ENCODE measurements around the gene SLC9A6.

SLC9A6 gene

DNA sequence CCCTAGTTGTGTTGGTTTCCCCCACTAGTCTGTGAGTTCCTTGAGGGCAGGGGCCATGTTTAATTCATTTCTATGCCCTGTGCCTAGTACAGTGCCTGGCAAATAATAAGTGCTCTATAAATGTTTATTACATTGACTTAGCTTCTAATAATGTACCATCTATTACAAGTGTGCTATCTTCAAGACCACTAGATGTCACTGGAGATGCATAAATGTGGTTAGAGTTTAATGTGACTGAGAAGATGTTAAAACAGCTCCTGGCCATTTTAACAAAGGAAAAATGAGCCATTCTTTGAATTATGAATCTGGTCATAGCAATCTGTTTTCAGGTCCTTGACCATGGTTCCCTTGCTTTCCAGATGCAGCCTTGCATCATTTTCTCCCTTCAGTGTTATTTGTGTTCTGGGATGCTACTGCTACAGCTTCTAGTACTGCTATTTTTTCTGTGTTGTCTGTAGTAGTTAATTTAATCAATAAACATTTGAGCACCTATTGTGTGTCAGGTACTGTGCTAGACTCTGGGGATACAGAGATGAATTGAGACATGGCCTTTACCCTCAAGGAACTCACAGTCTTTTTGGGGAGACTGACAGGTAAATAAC is 43.2 kb downstream of the SLC9A6 start:
- Histone ChIP-seq H3K9ac (ENCODE audit: low read depth in 1 of 2, low read length in 2 of 2) (no peak overlapping the region), H3K4me3 (ENCODE audit: low read depth in 1 of 2, low read length in 2 of 2) (no peak overlapping the region), H3K27ac (ENCODE audit: low read depth, low read length) (no peak overlapping the region), H3K4me1 (ENCODE audit: control insufficient read depth in 1 of 2, insufficient read depth in 2 of 2, low read length in 2 of 2) (no peaks in the 10 kb centered on the region), H3K9me3 (ENCODE audit: control insufficient read depth in 1 of 2, low read length in 2 of 2) (no peaks in the 10 kb centered on the region), H3K27me3 (ENCODE audit: control insufficient read depth in 1 of 2, insufficient read depth in 2 of 2, low read length in 2 of 2) (no peaks in the 10 kb centered on the region), H3K36me3 (ENCODE audit: control insufficient read depth in 1 of 2, insufficient read depth in 2 of 2, low read length in 2 of 2) (peaks cover 0 to 10% of the 10 kb centered on the region in 2 donors)

DNA sequence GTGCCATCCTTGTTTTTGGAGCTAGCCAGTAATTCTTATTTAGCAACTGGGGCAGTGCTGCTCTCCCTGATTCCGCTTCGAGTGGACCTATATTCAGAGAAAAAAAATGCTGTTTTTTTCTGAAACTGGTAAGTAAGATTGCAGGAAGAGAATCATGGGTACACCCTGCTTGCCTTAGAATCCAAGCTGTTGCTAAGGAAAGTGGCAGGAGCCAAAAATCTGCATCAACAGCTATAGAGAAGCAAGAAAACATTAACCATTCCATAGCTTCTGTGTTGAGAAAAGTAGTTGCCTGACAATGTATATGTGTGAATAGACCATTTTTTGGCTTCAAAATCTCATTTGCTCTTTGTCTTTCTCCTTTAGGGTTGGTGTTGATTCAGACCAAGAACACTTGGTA is 44.5 kb downstream of the SLC9A6 start:
- peak overlapping the region; percentile 11 for H3K27ac ChIP-seq (ENCODE audit: low read depth, low read length)
- H3K9ac ChIP-seq (ENCODE audit: low read depth in 1 of 2, low read length in 2 of 2), result no peak overlapping the region
- no peaks in the 10 kb centered on the region for H3K27me3 ChIP-seq (ENCODE audit: control insufficient read depth in 1 of 2, insufficient read depth in 2 of 2, low read length in 2 of 2)
- no peaks in the 10 kb centered on the region for H3K4me1 ChIP-seq (ENCODE audit: control insufficient read depth in 1 of 2, insufficient read depth in 2 of 2, low read length in 2 of 2)
- H3K36me3 ChIP-seq (ENCODE audit: control insufficient read depth in 1 of 2, insufficient read depth in 2 of 2, low read length in 2 of 2), result peaks cover 0 to 7% of the 10 kb centered on the region in 2 donors
- H3K4me3 ChIP-seq (ENCODE audit: low read depth in 1 of 2, low read length in 2 of 2), result no peak overlapping the region
- no peaks in the 10 kb centered on the region for H3K9me3 ChIP-seq (ENCODE audit: control insufficient read depth in 1 of 2, low read length in 2 of 2)

DNA sequence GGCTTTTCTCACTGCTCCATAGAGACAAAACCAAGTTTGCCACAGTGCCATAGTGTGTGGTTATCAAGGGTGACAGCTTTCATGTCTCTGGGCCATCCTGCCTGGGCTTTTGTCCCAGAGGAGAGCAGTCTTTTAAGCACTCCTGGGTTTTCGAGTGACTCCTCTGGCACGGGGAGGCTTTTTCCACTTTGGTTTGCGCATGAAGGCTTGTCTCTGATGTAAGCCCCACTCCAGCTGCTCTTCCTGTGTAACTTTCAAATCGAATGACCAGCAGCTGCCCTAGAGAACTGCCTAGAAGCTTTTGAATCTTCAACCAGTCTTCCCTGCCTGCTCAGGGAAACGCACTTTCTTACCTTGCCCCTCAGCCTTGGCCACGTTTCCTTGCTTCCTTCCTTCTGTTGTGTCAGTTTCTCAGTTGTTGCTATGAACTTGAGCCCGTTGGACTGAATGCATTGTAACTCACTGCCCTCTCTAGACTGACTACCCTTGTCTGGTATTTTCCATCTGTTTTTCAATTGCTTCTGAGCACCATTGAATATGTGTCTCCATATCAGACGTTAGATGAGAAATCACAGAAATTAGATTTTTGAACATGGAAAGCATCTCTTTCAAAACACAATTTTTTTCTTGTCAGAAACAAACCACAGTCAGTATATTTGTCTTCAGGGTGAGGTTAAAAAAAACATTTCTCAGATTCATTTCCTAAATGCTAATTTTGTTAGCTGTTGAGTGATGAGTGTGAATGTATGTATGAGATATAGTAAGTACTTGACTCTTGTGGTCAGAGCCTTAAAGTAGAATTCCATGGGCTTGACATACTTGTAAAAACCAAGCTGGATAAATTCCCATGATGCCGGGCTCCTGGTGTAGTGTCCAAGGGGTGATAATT is 45.3 kb downstream of the SLC9A6 start:
- peak overlapping the region; percentile 56 for H3K27ac ChIP-seq (ENCODE audit: low read depth, low read length)

DNA sequence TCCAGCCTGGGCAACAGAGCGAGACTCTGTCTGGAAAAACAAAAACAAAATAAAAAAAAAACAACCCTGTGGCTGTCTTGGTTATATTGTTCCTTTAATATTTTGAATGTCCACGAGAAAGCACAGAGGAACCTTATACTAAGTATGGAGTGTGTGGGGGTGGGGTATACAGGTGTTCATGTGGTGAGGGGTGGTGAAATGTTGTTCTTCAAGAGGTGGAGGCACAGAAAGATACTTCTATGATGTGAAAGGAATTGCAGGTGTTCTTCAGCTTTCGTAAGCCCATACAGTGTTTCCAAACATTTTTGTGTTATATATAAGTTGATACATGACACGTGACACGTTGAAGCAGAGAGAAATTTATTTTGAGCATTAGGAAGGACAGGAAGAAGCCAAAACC is 46.4 kb downstream of the SLC9A6 start:
- Histone ChIP-seq H3K27ac (ENCODE audit: low read depth, low read length) (no peak overlapping the region), H3K27me3 (ENCODE audit: control insufficient read depth in 1 of 2, insufficient read depth in 2 of 2, low read length in 2 of 2) (no peaks in the 10 kb centered on the region), H3K36me3 (ENCODE audit: control insufficient read depth in 1 of 2, insufficient read depth in 2 of 2, low read length in 2 of 2) (peaks cover 0 to 7% of the 10 kb centered on the region in 2 donors), H3K4me1 (ENCODE audit: control insufficient read depth in 1 of 2, insufficient read depth in 2 of 2, low read length in 2 of 2) (no peaks in the 10 kb centered on the region), H3K9me3 (ENCODE audit: control insufficient read depth in 1 of 2, low read length in 2 of 2) (no peaks in the 10 kb centered on the region), H3K9ac (ENCODE audit: low read depth in 1 of 2, low read length in 2 of 2) (no peak overlapping the region), H3K4me3 (ENCODE audit: low read depth in 1 of 2, low read length in 2 of 2) (no peak overlapping the region)

More for the DNA sequence above, 45.3 kb downstream of the SLC9A6 start:
- H3K9ac ChIP-seq (ENCODE audit: low read depth in 1 of 2, low read length in 2 of 2), result no peak overlapping the region
- no peaks in the 10 kb centered on the region for H3K4me1 ChIP-seq (ENCODE audit: control insufficient read depth in 1 of 2, insufficient read depth in 2 of 2, low read length in 2 of 2)
- no peaks in the 10 kb centered on the region for H3K27me3 ChIP-seq (ENCODE audit: control insufficient read depth in 1 of 2, insufficient read depth in 2 of 2, low read length in 2 of 2)
- peaks cover 0 to 7% of the 10 kb centered on the region in 2 donors for H3K36me3 ChIP-seq (ENCODE audit: control insufficient read depth in 1 of 2, insufficient read depth in 2 of 2, low read length in 2 of 2)
- H3K4me3 ChIP-seq (ENCODE audit: low read depth in 1 of 2, low read length in 2 of 2), result no peak overlapping the region
- no peaks in the 10 kb centered on the region for H3K9me3 ChIP-seq (ENCODE audit: control insufficient read depth in 1 of 2, low read length in 2 of 2)

DNA sequence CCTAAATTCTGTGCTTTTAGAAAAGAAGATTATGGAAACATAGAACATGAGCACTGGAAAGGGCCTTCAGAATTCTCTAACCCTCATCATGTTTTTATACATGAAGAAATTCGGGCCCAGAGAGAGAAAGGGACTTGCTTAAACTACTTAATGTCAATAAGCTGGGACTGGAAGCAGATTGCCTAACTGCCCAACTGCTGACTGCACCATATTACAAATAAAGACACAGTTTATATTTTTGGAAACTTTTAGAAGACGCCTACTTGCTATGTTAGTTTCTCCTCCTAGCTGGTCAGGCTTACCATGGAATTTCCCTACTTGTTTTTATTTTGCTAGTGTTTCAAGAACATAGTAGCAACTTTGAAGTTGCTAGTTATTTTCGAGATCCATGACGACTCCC is 47.1 kb downstream of the SLC9A6 start:
- H3K4me1 ChIP-seq (ENCODE audit: control insufficient read depth in 1 of 2, insufficient read depth in 2 of 2, low read length in 2 of 2), result no peaks in the 10 kb centered on the region
- no peak overlapping the region for H3K4me3 ChIP-seq (ENCODE audit: low read depth in 1 of 2, low read length in 2 of 2)
- H3K27ac ChIP-seq (ENCODE audit: low read depth, low read length), result peak overlapping the region; percentile 42
- peaks cover 0 to 7% of the 10 kb centered on the region in 2 donors for H3K36me3 ChIP-seq (ENCODE audit: control insufficient read depth in 1 of 2, insufficient read depth in 2 of 2, low read length in 2 of 2)
- H3K27me3 ChIP-seq (ENCODE audit: control insufficient read depth in 1 of 2, insufficient read depth in 2 of 2, low read length in 2 of 2), result no peaks in the 10 kb centered on the region
- no peak overlapping the region for H3K9ac ChIP-seq (ENCODE audit: low read depth in 1 of 2, low read length in 2 of 2)
- no peaks in the 10 kb centered on the region for H3K9me3 ChIP-seq (ENCODE audit: control insufficient read depth in 1 of 2, low read length in 2 of 2)

DNA sequence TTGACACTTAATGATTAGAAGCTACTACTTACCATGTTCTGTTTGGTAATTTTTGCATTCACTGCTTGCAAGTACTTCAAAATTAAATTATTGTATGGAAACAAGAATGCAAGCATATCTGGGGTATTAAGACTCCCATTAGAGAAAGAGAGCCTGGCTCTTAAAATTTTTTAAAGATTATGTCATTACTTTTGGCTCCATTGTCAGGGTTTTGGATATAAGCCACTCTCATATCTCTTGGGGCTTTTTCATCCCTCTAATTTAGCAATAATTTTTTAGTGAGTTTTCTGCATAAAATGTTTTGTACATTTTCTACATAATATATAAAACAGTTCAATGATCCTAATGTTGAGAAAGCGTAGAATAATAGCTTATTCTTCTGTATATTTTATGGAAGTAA is 49.4 kb downstream of the SLC9A6 start:
- no peaks in the 10 kb centered on the region for H3K4me1 ChIP-seq (ENCODE audit: control insufficient read depth in 1 of 2, insufficient read depth in 2 of 2, low read length in 2 of 2)
- no peaks in the 10 kb centered on the region for H3K27me3 ChIP-seq (ENCODE audit: control insufficient read depth in 1 of 2, insufficient read depth in 2 of 2, low read length in 2 of 2)
- no peak overlapping the region for H3K9ac ChIP-seq (ENCODE audit: low read depth in 1 of 2, low read length in 2 of 2)
- no peak overlapping the region for H3K27ac ChIP-seq (ENCODE audit: low read depth, low read length)
- H3K36me3 ChIP-seq (ENCODE audit: control insufficient read depth in 1 of 2, insufficient read depth in 2 of 2, low read length in 2 of 2), result peaks cover 0 to 6% of the 10 kb centered on the region in 2 donors
- no peaks in the 10 kb centered on the region for H3K9me3 ChIP-seq (ENCODE audit: control insufficient read depth in 1 of 2, low read length in 2 of 2)
- no peak overlapping the region for H3K4me3 ChIP-seq (ENCODE audit: low read depth in 1 of 2, low read length in 2 of 2)

DNA sequence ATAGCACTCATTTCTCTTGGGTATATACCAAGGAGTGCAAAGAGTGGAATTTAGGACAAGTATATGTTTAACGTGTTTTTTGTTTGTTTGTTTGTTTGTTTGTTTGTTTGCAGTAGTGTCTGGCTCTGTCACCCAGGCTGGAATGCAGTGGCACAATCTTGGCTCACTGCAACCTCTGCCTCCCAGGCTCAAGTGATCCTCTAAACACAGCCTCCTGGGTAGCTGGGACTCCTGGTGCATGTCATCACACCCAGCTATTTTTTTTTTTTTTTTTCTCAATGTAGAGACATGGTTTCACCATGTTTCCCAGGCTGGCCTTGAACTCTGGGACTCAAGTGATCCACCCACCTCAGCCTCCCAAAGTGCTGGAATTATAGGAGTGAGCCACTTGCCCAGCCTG is 50.4 kb downstream of the SLC9A6 start:
- Histone ChIP-seq H3K27me3 (ENCODE audit: control insufficient read depth in 1 of 2, insufficient read depth in 2 of 2, low read length in 2 of 2) (no peaks in the 10 kb centered on the region), H3K27ac (ENCODE audit: low read depth, low read length) (no peak overlapping the region), H3K9me3 (ENCODE audit: control insufficient read depth in 1 of 2, low read length in 2 of 2) (no peaks in the 10 kb centered on the region), H3K36me3 (ENCODE audit: control insufficient read depth in 1 of 2, insufficient read depth in 2 of 2, low read length in 2 of 2) (no peaks in the 10 kb centered on the region), H3K9ac (ENCODE audit: low read depth in 1 of 2, low read length in 2 of 2) (no peak overlapping the region), H3K4me3 (ENCODE audit: low read depth in 1 of 2, low read length in 2 of 2) (no peak overlapping the region), H3K4me1 (ENCODE audit: control insufficient read depth in 1 of 2, insufficient read depth in 2 of 2, low read length in 2 of 2) (no peaks in the 10 kb centered on the region)

DNA sequence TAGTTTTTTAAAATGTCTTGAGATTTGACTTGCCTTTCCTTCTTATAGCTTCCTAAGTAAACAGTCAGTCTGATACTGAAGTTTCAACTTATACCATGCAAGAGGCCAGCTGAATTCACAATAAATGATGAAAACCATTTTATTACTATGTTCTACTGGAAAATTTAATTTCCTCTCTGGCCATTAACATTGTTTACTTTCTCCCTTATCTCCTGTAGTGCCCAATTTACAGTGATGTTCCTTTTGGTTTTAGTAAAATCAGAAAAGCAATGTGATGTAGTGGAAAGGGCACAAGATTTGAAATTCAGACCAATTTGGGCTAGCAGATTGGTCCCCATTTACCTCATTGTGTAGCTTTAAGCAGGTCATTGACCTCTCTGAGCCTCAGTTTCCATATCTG is 54.2 kb downstream of the SLC9A6 start:
- no peaks in the 10 kb centered on the region for H3K27me3 ChIP-seq (ENCODE audit: control insufficient read depth in 1 of 2, insufficient read depth in 2 of 2, low read length in 2 of 2)
- no peaks in the 10 kb centered on the region for H3K9me3 ChIP-seq (ENCODE audit: control insufficient read depth in 1 of 2, low read length in 2 of 2)
- no peak overlapping the region for H3K4me3 ChIP-seq (ENCODE audit: low read depth in 1 of 2, low read length in 2 of 2)
- no peak overlapping the region for H3K9ac ChIP-seq (ENCODE audit: low read depth in 1 of 2, low read length in 2 of 2)
- H3K4me1 ChIP-seq (ENCODE audit: control insufficient read depth in 1 of 2, insufficient read depth in 2 of 2, low read length in 2 of 2), result no peaks in the 10 kb centered on the region
- H3K27ac ChIP-seq (ENCODE audit: low read depth, low read length), result no peak overlapping the region
- peaks cover 0 to 7% of the 10 kb centered on the region in 2 donors for H3K36me3 ChIP-seq (ENCODE audit: control insufficient read depth in 1 of 2, insufficient read depth in 2 of 2, low read length in 2 of 2)

DNA sequence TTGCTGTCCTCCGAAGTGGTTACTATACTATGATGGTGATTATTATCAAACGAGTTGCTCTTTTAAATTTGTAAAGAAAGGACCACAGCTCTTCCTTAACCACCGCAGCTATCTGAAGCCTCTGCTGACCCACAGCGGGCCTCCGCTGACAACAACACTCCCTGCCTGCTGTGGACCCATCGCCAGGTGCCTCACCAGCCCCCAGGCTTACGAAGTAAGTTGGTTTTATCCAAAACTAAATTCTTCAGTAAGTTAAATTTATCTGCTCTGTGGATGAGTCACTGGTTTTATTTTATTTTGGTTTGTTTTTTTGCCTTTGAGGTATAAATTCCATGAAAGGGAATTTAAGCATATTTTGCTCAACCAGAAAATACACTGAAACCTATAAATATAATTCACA is 54.7 kb downstream of the SLC9A6 start:
- H3K27ac ChIP-seq (ENCODE audit: low read depth, low read length), result no peak overlapping the region
- H3K9ac ChIP-seq (ENCODE audit: low read depth in 1 of 2, low read length in 2 of 2), result no peak overlapping the region
- H3K36me3 ChIP-seq (ENCODE audit: control insufficient read depth in 1 of 2, insufficient read depth in 2 of 2, low read length in 2 of 2), result peaks cover 0 to 12% of the 10 kb centered on the region in 2 donors
- H3K4me1 ChIP-seq (ENCODE audit: control insufficient read depth in 1 of 2, insufficient read depth in 2 of 2, low read length in 2 of 2), result no peaks in the 10 kb centered on the region
- H3K4me3 ChIP-seq (ENCODE audit: low read depth in 1 of 2, low read length in 2 of 2), result no peak overlapping the region
- H3K27me3 ChIP-seq (ENCODE audit: control insufficient read depth in 1 of 2, insufficient read depth in 2 of 2, low read length in 2 of 2), result no peaks in the 10 kb centered on the region
- no peaks in the 10 kb centered on the region for H3K9me3 ChIP-seq (ENCODE audit: control insufficient read depth in 1 of 2, low read length in 2 of 2)

DNA sequence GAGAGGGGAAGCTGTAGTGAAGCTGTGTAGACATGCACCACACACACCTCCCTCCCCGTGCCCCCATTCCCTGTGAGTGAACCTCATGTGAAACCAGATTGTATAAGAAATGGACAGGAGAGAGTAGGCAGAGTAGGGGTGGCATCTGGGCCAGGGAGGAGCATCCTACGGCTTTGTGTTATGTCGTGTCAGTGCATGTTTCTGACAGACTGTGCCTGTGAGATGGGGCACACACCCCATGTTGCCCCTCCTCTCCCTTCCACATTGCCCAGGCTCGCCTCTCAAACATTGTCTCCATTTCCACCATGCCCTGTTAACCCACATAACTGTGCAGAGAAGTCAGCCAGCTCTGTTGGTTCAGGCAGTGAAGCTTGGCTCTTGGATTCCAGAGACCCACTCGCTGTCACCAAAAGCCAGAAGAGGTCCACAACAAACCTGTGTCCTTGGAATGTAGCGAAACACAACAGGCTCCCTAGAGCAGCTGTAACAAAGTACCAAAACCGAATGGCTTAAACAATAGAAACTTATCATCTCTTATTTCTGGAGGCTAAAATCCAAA is 56.1 kb downstream of the SLC9A6 start:
- Histone ChIP-seq H3K27me3 (ENCODE audit: control insufficient read depth in 1 of 2, insufficient read depth in 2 of 2, low read length in 2 of 2) (no peaks in the 10 kb centered on the region), H3K4me1 (ENCODE audit: control insufficient read depth in 1 of 2, insufficient read depth in 2 of 2, low read length in 2 of 2) (no peaks in the 10 kb centered on the region), H3K4me3 (ENCODE audit: low read depth in 1 of 2, low read length in 2 of 2) (no peak overlapping the region), H3K27ac (ENCODE audit: low read depth, low read length) (no peak overlapping the region), H3K36me3 (ENCODE audit: control insufficient read depth in 1 of 2, insufficient read depth in 2 of 2, low read length in 2 of 2) (peaks cover 0 to 14% of the 10 kb centered on the region in 2 donors), H3K9ac (ENCODE audit: low read depth in 1 of 2, low read length in 2 of 2) (no peak overlapping the region), H3K9me3 (ENCODE audit: control insufficient read depth in 1 of 2, low read length in 2 of 2) (no peaks in the 10 kb centered on the region)

Data from duodenal mucosa (tissue), 2 donors.